Neural cell (in vitro differentiated cells): ENCODE data around the gene CCDC83. TPM values are rescaled to one million over a fixed set of nuclear protein-coding genes. Genes with fewer than 3 reads are reported as not detected.

Experiments
- polyA plus RNA-seq: library from polyadenylated mRNA; depleted of rRNA; stranded (reverse); fragments of >200 nt; gene quantifications from 2 replicates; pipeline ENCODE4 v1.2.3, GENCODE V29; 2014

CCDC83 gene
- polyA plus RNA-seq, 1 donor from 2014 or later = not detected

Other genes with a start within 250 kb of the CCDC83 start
- 177 and 179 TPM in 2 replicates for gene DLG2, start 228.0 kb upstream of the CCDC83 start, polyA plus RNA-seq
- 97.0 and 111 TPM in 2 replicates for gene TMEM126B, start 226.8 kb upstream of the CCDC83 start, polyA plus RNA-seq
- gene TMEM126A, start 207.4 kb upstream of the CCDC83 start, polyA plus RNA-seq = 89.9 and 115 TPM in 2 replicates
- 237 and 264 TPM in 2 replicates for gene CREBZF, start 190.3 kb upstream of the CCDC83 start, polyA plus RNA-seq
- not detected in 2 replicates for gene CCDC89, start 169.2 kb upstream of the CCDC83 start, polyA plus RNA-seq
- 2.3 and 4.5 TPM in 2 replicates for gene SYTL2, start 44.2 kb upstream of the CCDC83 start, polyA plus RNA-seq
- 161 and 163 TPM in 2 replicates for gene PICALM, start 213.7 kb downstream of the CCDC83 start, polyA plus RNA-seq